Measurements from ENCODE around the gene PAXIP1.

- TF ChIP-seq CTCF (conservative IDR thresholded peaks at IDR 0.05; ENCODE audit: low read depth, low read length) (no peak), EZH2 (IDR thresholded peaks at IDR 0.05; ENCODE audit: borderline replicate concordance, low read depth, low read length, poor library complexity, severe bottlenecking) (no peak)
Measured at GRCh38 chr7:155002411-155003091, 373 bp downstream of the PAXIP1 start.
